ENCODE results near the gene CKAP4. TPM values are rescaled to one million over a fixed set of nuclear protein-coding genes. Genes with fewer than 3 reads are reported as not detected.
A peak's percentile ranks its signal among the peaks of the same experiment; 100 is the strongest.

The CKAP4 gene
- total RNA-seq, 1 donor: 217 TPM

DNA sequence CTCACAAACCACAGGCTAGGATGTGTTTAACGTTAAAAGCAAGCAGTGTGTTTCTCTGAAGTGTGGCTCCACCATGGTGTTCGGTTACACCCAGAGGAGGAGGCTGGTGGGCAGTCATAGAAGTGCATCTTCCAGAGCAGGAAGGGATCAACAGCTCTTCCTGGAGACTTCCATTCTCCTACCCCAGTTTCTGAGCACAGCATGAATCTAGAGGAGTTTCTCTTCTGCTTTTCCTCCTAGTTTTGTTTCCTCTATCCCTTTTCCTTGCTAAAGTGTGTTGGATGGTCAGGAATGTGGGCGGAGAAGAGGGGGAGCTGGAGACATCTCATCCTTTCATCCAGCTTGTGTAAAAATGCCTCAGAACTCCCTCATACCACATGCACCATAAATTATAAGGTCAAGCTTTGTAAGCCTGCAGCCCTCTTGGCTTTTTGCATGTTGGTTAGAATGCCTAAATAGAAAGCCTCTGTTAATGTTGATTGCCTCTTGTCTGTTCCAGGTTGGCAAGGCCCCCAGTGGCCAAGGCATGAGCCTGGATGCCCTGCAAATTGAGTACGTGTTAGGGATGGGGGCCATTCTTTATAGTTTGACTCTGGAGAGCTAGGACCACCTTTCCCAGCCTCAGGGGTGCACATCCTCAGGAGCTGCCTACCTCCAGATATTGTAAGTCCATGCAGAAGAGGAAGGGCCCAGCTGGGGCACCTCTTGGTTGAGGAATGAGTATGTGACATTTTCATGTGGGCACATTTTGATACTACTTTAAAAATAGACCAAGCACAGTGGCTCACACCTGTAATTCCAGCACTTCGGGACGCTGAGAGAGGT is 4.0 kb upstream of the CKAP4 start:
- H3K4me3 ChIP-seq (ENCODE audit: low read depth, low read length): no peak overlapping the region
- DNase-seq (ENCODE audit: low read depth): no peak
- TF ChIP-seq, protein P1, sequence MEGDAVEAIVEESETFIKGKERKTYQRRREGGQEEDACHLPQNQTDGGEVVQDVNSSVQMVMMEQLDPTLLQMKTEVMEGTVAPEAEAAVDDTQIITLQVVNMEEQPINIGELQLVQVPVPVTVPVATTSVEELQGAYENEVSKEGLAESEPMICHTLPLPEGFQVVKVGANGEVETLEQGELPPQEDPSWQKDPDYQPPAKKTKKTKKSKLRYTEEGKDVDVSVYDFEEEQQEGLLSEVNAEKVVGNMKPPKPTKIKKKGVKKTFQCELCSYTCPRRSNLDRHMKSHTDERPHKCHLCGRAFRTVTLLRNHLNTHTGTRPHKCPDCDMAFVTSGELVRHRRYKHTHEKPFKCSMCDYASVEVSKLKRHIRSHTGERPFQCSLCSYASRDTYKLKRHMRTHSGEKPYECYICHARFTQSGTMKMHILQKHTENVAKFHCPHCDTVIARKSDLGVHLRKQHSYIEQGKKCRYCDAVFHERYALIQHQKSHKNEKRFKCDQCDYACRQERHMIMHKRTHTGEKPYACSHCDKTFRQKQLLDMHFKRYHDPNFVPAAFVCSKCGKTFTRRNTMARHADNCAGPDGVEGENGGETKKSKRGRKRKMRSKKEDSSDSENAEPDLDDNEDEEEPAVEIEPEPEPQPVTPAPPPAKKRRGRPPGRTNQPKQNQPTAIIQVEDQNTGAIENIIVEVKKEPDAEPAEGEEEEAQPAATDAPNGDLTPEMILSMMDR (IDR thresholded peaks at IDR 0.05; ENCODE audit: insufficient read depth, low read length): no peak

DNA sequence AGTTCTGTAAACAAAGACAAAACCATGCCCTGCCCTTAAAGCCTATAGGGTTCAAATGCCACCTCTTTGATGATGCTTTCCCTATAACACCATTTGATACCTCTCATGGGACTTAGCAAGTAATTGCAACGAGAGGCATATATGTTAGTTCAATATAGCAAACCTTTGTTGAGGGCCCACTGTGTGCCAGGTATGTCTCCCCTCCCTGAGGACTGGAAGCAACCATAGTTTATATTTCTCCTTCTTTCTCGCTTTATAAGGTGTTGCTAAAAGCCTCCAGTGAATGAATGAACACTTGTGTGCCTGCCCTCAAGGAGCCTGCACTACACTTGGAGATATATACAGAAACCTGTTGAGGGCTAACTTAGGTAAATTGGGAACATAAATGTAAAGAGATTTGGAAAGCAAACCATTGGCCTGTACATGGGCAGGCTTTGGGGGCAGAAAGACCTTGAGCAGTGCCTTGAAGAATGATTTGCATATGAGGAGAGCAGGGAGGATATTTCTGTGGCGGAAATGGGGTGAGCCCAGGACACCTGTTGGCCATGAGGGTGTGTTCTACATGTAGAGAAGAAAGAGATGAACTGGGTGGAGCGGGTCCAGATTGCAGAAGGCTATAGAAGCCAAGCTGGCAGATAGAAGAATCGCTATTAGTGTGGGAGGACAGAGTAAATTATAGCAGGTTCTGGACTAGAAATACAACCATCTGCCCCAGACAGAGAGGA is 1.8 kb upstream of the CKAP4 start:
- TF ChIP-seq, protein P1 (IDR thresholded peaks at IDR 0.05; ENCODE audit: insufficient read depth, low read length): no peak
- no peak for DNase-seq (ENCODE audit: low read depth)
- H3K4me3 ChIP-seq (ENCODE audit: low read depth, low read length): peak overlapping the region; percentile 83

DNA sequence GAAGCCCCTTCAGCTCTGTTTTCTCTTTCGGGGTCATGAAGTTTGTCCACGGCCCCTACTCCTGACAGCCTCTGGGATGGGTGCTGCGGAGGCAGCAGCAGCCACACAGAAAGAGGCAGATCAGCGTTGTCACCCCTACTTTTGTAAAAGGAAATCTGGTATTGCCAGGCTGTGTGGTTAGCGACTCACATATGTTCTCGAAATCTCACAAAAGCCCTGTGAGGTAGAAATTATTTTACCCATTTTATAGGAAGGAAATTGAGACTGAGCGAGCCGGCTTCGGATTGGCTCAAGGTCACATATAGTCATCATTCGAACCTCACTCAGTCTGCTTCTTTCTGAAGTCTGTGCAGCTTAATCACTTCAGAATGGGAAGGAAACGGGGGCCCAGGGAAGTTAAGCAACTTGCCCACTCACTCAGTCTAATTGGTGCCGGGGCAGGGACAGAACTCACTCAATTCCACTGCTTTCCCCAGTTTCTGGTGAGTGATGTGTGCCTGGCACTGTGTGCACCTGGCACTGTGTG is 1.1 kb upstream of the CKAP4 start:
- TF ChIP-seq, protein P1 (IDR thresholded peaks at IDR 0.05; ENCODE audit: insufficient read depth, low read length): no peak
- H3K4me3 ChIP-seq (ENCODE audit: low read depth, low read length): peak overlapping the region; percentile 83
- DNase-seq (ENCODE audit: low read depth): peak; percentile 52

DNA sequence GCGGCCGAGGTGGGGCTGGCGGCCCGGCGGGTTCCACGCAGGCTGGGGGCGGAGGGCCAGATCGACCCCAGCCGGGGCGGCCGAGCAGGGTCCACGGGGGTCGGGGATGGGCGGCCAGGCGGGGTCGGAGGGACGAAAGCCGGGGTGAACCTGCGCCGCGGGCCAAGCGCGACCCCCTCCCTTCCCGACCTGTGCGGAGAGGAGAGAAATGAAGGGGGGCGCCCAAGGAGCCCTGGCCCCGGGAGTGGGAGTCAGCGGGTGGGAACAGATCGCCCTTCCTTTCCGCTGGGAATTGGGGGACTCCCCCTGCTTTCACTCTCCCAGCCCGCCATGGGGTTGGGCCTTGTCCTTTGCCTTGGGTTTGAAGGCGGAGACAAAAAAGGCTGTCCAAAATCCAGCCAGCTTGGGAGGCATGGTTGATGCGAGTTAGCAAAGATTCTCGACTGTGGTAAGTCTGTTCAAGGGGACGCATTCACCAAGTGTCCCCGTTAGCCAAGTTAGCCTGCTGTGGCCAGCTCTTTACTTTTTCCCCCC is 559 bp upstream of the CKAP4 start:
- TF ChIP-seq, protein P1 (IDR thresholded peaks at IDR 0.05; ENCODE audit: insufficient read depth, low read length): no peak
- peak; percentile 84 for DNase-seq (ENCODE audit: low read depth)
- peak overlapping the region; percentile 83 for H3K4me3 ChIP-seq (ENCODE audit: low read depth, low read length)

DNA sequence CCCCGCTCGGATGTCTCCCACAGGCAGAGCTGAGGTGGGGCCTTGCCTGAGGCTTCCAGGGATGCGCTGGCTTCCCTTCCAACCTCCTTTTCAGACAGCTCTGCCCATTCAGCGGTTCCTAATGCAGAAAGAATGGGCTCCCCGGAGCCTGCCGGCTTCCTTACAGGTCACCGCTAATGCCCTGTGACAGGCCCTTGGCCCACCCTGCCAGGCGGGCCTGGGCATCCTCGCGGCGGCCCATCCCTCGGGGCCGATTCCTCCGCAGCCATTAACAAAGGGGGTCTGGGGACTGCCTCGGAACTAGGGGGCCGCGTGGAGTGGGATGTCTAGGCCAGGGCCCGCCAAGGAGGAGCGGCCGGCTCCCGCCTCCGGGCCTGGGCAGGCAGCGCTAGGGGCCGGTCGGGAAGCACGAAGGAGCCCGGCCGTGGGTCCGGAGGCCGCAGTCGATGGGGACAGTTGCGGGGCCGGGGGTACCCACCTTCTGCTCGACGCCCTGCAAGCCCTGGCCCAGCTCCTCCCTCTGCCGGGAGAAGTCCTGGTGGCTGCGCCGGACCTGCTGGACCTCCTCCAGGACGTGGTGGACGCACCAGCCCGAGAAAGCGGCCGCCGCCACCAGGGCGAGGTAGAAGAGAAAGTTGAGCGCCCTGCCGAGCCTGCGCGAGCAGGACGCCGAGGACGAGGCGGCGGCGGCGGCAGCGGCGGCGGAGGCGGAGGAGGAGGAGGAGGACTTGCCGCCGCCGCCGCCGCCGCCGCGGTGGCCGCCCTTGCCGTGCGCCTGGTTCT is 738 bp downstream of the CKAP4 start:
- H3K4me3 ChIP-seq (ENCODE audit: low read depth, low read length): peak overlapping the region; percentile 83
- peak; percentile 59 for DNase-seq (ENCODE audit: low read depth)
- TF ChIP-seq, protein P1 (IDR thresholded peaks at IDR 0.05; ENCODE audit: insufficient read depth, low read length): peak; percentile 13

DNA sequence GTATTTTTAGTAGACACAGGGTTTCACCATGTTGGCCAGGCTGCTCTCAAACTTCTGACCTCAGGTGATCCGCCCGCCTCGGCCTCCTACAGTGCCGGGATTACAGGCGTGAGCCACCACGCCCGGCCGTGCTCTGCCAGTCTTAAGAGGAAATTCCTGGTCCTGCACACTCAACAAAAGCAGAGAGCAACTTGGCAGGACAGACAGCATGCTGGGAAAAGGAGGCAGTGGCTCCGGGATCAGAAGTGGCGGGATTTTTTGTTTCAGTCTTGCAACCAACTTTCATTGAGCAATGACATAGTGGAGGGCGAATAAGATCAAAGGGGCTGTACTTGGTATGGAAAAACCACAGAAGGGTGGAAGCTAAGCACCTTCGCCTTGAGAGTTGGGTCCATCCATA is 2.1 kb downstream of the CKAP4 start:
- TF ChIP-seq, protein P1 (IDR thresholded peaks at IDR 0.05; ENCODE audit: insufficient read depth, low read length): no peak

More for the DNA sequence above, 2.1 kb downstream of the CKAP4 start:
- peak; percentile 86 for DNase-seq (ENCODE audit: low read depth)
- H3K4me3 ChIP-seq (ENCODE audit: low read depth, low read length): peak overlapping the region; percentile 83
